Uterus (tissue), 4 donors: Measurements from ENCODE around the gene TTLL9. TPM values are rescaled to one million over a fixed set of nuclear protein-coding genes. Genes with fewer than 3 reads are reported as not detected.
"Not testable (repeated sequence)": the region's sequence is repeated elsewhere in the genome, so short reads cannot be mapped to it uniquely, and the experiment has no call there.

Experiments
- DNase-seq, 2 donors: peaks; one replicate each; pipeline ENCODE4 v3.0.0-alpha.2; 2019 to 2020
- H3K27ac ChIP-seq, 2 donors: fragments of 200-600 bp; sonication (generic); 1 replicate in 1 of 2; 2 replicates in 1 of 2; pipeline ENCODE4 v1.5.1; 2016 to 2018
- H3K27me3 ChIP-seq, 2 donors: fragments of 200-600 bp; sonication (generic); one replicate each; pipeline ENCODE4 v1.5.1; 2018 to 2019; ENCODE audit warnings: control low read depth in 1 of 2
- H3K36me3 ChIP-seq, 2 donors: fragments of 200-600 bp; sonication (generic); one replicate each; pipeline ENCODE4 v1.5.1; 2019; ENCODE audit warnings: control low read depth in 1 of 2
- H3K4me1 ChIP-seq, 2 donors: fragments of 200-600 bp; sonication (generic); one replicate each; pipeline ENCODE4 v1.5.1; 2018 to 2019; ENCODE audit warnings: control low read depth in 1 of 2
- H3K4me3 ChIP-seq, 2 donors: fragments of 200-600 bp; sonication (generic); 1 replicate in 1 of 2; 2 replicates in 1 of 2; pipeline ENCODE4 v1.5.1; 2018 to 2019; ENCODE audit warnings: mild to moderate bottlenecking in 1 of 2
- H3K9me3 ChIP-seq, 2 donors: fragments of 200-600 bp; sonication (generic); one replicate each; pipeline ENCODE4 v1.5.1; 2019; ENCODE audit warnings: control low read depth in 1 of 2
- CTCF ChIP-seq, 4 experiments: fragments of 200-600 bp in 2 of 4; fragments of 450-650 bp in 2 of 4; sonication (generic) in 2 of 4; IDR thresholded peaks; one replicate each; pipeline ENCODE4 v1.5.1; 2016 to 2019; ENCODE audit warnings: antibody characterized with exemption in 4 of 4, mild to moderate bottlenecking in 2 of 4, moderate library complexity in 1 of 4
- POLR2A ChIP-seq, 2 donors: fragments of 450-650 bp; IDR thresholded peaks; one replicate each; pipeline ENCODE4 v1.6.1; 2016; ENCODE audit warnings: antibody characterized with exemption in 2 of 2, mild to moderate bottlenecking in 1 of 2, moderate library complexity in 1 of 2
- intact Hi-C: fragments of 100-400 bp; cut with DNase I; formaldehyde crosslinking; loops from one replicate; pipeline ENCODE4 v1.15.1; 2023; ENCODE audit warnings: low total_unique reads
- total RNA-seq, 4 donors: library from RNA; depleted of rRNA in 3 of 4; stranded (reverse); fragments of >200 nt in 3 of 4; gene quantifications; one replicate each; pipeline versions ENCODE4 v1.1.0 to v1.2.4, GENCODE V29; 2014 to 2023
- donor health status: DM: yes; HTN: yes; CAD: no.

TTLL9 gene
- total RNA-seq, 4 donors from 2014 or later, result under 0.01 to 2.9 (median 0.91) TPM; not detected in 1

DNA sequence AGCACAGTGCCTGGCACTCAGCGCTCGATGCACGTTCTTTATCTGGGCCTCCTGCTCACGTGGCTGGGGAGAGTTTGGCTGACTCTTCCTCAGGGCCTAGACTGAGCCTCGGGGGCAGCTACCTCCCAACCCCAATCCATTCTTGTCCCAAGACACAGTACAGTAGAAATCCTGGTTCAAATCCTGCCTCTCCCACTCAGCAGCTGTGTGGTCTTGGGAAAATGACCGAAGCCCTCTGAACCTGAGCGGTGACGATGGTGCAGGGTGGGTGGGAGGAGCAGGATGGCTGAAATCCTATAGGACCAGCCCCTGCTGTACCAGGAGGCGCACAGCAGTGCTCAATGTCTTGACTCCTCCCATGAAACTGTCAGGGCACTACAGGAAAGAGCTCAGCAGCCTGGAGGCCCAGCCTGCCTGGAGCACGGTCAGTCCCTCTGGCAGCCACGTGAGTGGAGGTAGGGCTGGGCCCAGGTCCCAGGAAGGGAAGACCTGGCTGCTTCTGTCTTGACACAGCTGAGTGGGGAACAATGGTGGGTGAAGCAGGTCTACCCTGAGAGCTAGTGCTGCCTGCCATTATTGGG, 49.9 kb downstream of the TTLL9 start:
- H3K27me3 ChIP-seq, result no peaks in the 10 kb centered on the region

DNA sequence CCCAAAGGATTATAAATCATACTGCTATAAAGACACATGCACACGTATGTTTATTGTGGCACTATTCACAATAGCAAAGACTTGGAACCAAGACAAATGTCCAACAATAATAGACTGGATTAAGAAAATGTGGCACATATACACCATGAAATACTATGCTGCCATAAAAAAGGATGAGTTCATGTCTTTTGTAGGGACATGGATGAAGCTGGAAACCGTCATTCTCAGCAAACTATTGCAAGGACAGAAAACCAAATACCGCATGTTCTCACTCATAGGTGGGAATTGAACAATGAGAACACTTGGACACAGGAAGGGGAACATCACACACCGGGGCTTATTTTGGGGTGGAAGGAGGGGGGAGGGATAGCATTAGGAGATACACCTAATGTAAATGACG, 51.0 kb downstream of the TTLL9 start:
- H3K27ac ChIP-seq, DNase-seq, intact Hi-C loops, H3K4me1 ChIP-seq, H3K36me3 ChIP-seq, H3K4me3 ChIP-seq, H3K9me3 ChIP-seq, H3K27me3 ChIP-seq: not testable (repeated sequence)

More for the DNA sequence above, 49.9 kb downstream of the TTLL9 start:
- no peak overlapping the region for H3K4me3 ChIP-seq
- DNase-seq, result no peak
- intact Hi-C loops, result no loop called here
- H3K36me3 ChIP-seq, result no peaks in the 10 kb centered on the region
- H3K9me3 ChIP-seq, result no peaks in the 10 kb centered on the region
- TF ChIP-seq POLR2A (IDR thresholded peaks at IDR 0.05) (no peak), CTCF (IDR thresholded peaks at IDR 0.05) (no peak)
- H3K27ac ChIP-seq, result no peak overlapping the region
- H3K4me1 ChIP-seq, result no peaks in the 10 kb centered on the region

DNA sequence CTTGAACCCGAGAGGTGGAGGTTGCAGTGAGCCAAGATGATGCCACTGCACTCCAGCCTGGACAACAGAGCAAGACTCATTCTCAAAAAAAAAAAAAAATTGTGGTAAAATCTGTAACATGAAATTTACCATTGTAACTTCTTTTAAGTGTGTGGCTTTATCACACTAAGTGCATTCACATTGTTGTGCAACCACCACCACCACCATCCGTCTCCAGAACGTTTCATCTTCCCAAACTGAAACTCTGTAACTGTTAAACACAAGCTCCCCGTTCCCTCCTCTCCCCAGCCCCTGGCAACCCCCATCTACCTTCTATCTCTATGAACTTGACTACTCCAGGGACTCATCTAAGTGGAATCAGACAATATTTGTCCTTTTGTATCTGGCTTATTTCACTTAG, 51.7 kb downstream of the TTLL9 start:
- Histone ChIP-seq H3K27ac (no peak overlapping the region), H3K4me1 (no peaks in the 10 kb centered on the region), H3K27me3 (no peaks in the 10 kb centered on the region), H3K9me3 (no peaks in the 10 kb centered on the region), H3K36me3 (no peaks in the 10 kb centered on the region), H3K4me3 (no peak overlapping the region)
- no peak for DNase-seq
- intact Hi-C loops, result no loop called here
- TF ChIP-seq POLR2A (IDR thresholded peaks at IDR 0.05) (no peak), CTCF (IDR thresholded peaks at IDR 0.05) (no peak)

DNA sequence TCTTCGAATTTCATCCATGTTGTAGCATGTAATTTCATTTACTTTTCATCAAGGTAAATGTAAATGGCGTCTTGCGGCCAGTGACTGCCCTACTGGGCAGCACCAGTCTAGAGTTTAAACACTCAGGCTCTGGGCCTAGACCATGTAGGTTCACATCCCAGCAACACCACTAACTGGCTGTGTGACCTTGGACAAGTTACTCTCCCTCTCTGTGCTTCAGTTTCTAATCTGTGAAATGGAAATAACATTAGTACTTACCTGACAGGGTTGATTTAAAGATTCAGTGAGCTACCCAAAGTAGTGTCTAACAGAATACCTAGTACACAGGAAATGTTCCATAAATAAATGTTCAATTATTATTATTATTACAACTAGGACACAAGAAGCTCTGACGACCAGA, 52.2 kb downstream of the TTLL9 start:
- Histone ChIP-seq H3K27me3 (no peaks in the 10 kb centered on the region), H3K36me3 (no peaks in the 10 kb centered on the region), H3K4me3 (no peak overlapping the region), H3K9me3 (no peaks in the 10 kb centered on the region), H3K27ac (no peak overlapping the region), H3K4me1 (no peaks in the 10 kb centered on the region)
- TF ChIP-seq CTCF (IDR thresholded peaks at IDR 0.05), result no peak
- TF ChIP-seq POLR2A (IDR thresholded peaks at IDR 0.05), result no peak
- intact Hi-C loops, result no loop called here
- DNase-seq, result no peak

- H3K9me3 ChIP-seq, result no peaks in the 10 kb centered on the region
- DNase-seq, result no peak
- H3K36me3 ChIP-seq, result no peaks in the 10 kb centered on the region
- TF ChIP-seq POLR2A (IDR thresholded peaks at IDR 0.05), result no peak
- TF ChIP-seq CTCF (IDR thresholded peaks at IDR 0.05), result no peak
- no peak overlapping the region for H3K27ac ChIP-seq
- intact Hi-C loops, result no loop called here
- no peaks in the 10 kb centered on the region for H3K27me3 ChIP-seq
- H3K4me1 ChIP-seq, result no peaks in the 10 kb centered on the region
- no peak overlapping the region for H3K4me3 ChIP-seq
Measured at GRCh38 chr20:31923388-31924331, 53.2 kb downstream of the TTLL9 start.
